A549 (cell line): ENCODE measurements around the gene SLC4A3.

Experiments
- BHLHE40 ChIP-seq: IDR thresholded peaks from 2 replicates; pipeline ENCODE4 v1.6.1; 2012; ENCODE audit warnings: low read depth, low read length, inconsistent platforms
- CTCF ChIP-seq: fragments of >200 bp; sonication (Bioruptor Twin); formaldehyde crosslinking; IDR thresholded peaks from 3 replicates; pipeline ENCODE4 v1.5.1; 2016
- ELK1 ChIP-seq: fragments of 150-350 bp; IDR thresholded peaks from 2 replicates; pipeline ENCODE4 v1.6.1; 2014; ENCODE audit warnings: low read depth, mild to moderate bottlenecking, low read length
- EP300 ChIP-seq, 2 experiments: fragments of >200 bp; sonication (Bioruptor Twin); formaldehyde crosslinking; IDR thresholded peaks; 2 replicates in 1 of 2; 3 replicates in 1 of 2; pipeline ENCODE4 v1.6.1; 2016 to 2017
- HES2 ChIP-seq: fragments of >200 bp; sonication (Bioruptor Twin); formaldehyde crosslinking; IDR thresholded peaks from 2 replicates; pipeline ENCODE4 v1.6.1; 2016
- MAZ ChIP-seq: fragments of 150-350 bp; IDR thresholded peaks from 2 replicates; pipeline ENCODE4 v1.6.1; 2014; ENCODE audit warnings: antibody characterized with exemption, low read depth, low read length, borderline replicate concordance
- MYC ChIP-seq: IDR thresholded peaks from 2 replicates; pipeline ENCODE4 v1.6.1; 2012; ENCODE audit warnings: mild to moderate bottlenecking, inconsistent platforms, low read length, improper control_type of control experiment, borderline replicate concordance
- POLR2A ChIP-seq: IDR thresholded peaks from 2 replicates; pipeline ENCODE4 v1.6.1; 2012; ENCODE audit warnings: mild to moderate bottlenecking, low read length
- POLR2AphosphoS2 ChIP-seq: conservative IDR thresholded peaks from 2 replicates; pipeline ENCODE4 v1.6.1; 2012; ENCODE audit warnings: low read length, improper control_type of control experiment, inconsistent platforms
- USF2 ChIP-seq: fragments of 450-650 bp; IDR thresholded peaks from 2 replicates; pipeline ENCODE4 v1.6.1; 2014; ENCODE audit warnings: antibody characterized with exemption

GRCh38 chr2:219656526-219656925 is 29.1 kb downstream of the SLC4A3 start:
- no peak for TF ChIP-seq CTCF
- TF ChIP-seq USF2, result no peak
- TF ChIP-seq EP300 (IDR thresholded peaks at IDR 0.05), result no peak
- no peak for TF ChIP-seq MAZ
- no peak for TF ChIP-seq HES2
- no peak for TF ChIP-seq ELK1
- no peak for TF ChIP-seq MYC
- no peak for TF ChIP-seq POLR2A
- no peak for TF ChIP-seq BHLHE40
- no peak for TF ChIP-seq POLR2AphosphoS2
